ENCODE data around the gene CYSRT1.

CYSRT1 gene

GRCh38 chr9:137189297-137190295 lies 35.4 kb upstream of the CYSRT1 start:
- no peaks in the 10 kb centered on the region for H3K9me3 ChIP-seq (ENCODE audit: control insufficient read depth in 5 of 5, low read length in 5 of 5)
- H3K27me3 ChIP-seq (ENCODE audit: control insufficient read depth in 5 of 5, insufficient read depth in 4 of 5, low read length in 5 of 5) = no peaks in the 10 kb centered on the region
- H3K27ac ChIP-seq (ENCODE audit: low read depth, low read length) = peak overlapping the region; percentile 91
- peak overlapping the region; percentile 64 to 99 (median 95) for H3K4me3 ChIP-seq (ENCODE audit: low read depth in 1 of 5, low read length in 5 of 5)
- H3K4me1 ChIP-seq (ENCODE audit: control insufficient read depth in 5 of 5, insufficient read depth in 5 of 5, low read length in 5 of 5) = peaks cover 9 to 54% (median 40%) of the 10 kb centered on the region in 5 donors
- peak overlapping the region; percentile 68 to 95 (median 91) for H3K9ac ChIP-seq (ENCODE audit: low read length in 5 of 5)
- H3K36me3 ChIP-seq (ENCODE audit: control insufficient read depth in 5 of 5, insufficient read depth in 5 of 5, low read length in 5 of 5) = peaks cover 0 to 46% (median 42%) of the 10 kb centered on the region in 5 donors

GRCh38 chr9:137190315-137190856 lies 34.6 kb upstream of the CYSRT1 start:
- H3K27me3 ChIP-seq (ENCODE audit: control insufficient read depth in 5 of 5, insufficient read depth in 4 of 5, low read length in 5 of 5) = no peaks in the 10 kb centered on the region
- no peaks in the 10 kb centered on the region for H3K9me3 ChIP-seq (ENCODE audit: control insufficient read depth in 5 of 5, low read length in 5 of 5)
- no peak overlapping the region for H3K27ac ChIP-seq (ENCODE audit: low read depth, low read length)
- H3K9ac ChIP-seq (ENCODE audit: low read length in 5 of 5) = peak overlapping the region in 1 of 5 donors; percentile 95
- no peak overlapping the region for H3K4me3 ChIP-seq (ENCODE audit: low read depth in 1 of 5, low read length in 5 of 5)
- peaks cover 9 to 48% (median 40%) of the 10 kb centered on the region in 5 donors for H3K4me1 ChIP-seq (ENCODE audit: control insufficient read depth in 5 of 5, insufficient read depth in 5 of 5, low read length in 5 of 5)
- peaks cover 0 to 38% (median 35%) of the 10 kb centered on the region in 5 donors for H3K36me3 ChIP-seq (ENCODE audit: control insufficient read depth in 5 of 5, insufficient read depth in 5 of 5, low read length in 5 of 5)

- Histone ChIP-seq H3K9me3 (ENCODE audit: control insufficient read depth in 5 of 5, low read length in 5 of 5) (no peaks in the 10 kb centered on the region), H3K4me3 (ENCODE audit: low read depth in 1 of 5, low read length in 5 of 5) (no peak overlapping the region), H3K27ac (ENCODE audit: low read depth, low read length) (no peak overlapping the region), H3K36me3 (ENCODE audit: control insufficient read depth in 5 of 5, insufficient read depth in 5 of 5, low read length in 5 of 5) (peaks cover 0 to 30% (median 27%) of the 10 kb centered on the region in 5 donors), H3K9ac (ENCODE audit: low read length in 5 of 5) (no peak overlapping the region), H3K4me1 (ENCODE audit: control insufficient read depth in 5 of 5, insufficient read depth in 5 of 5, low read length in 5 of 5) (peaks cover 9 to 43% (median 34%) of the 10 kb centered on the region in 5 donors), H3K27me3 (ENCODE audit: control insufficient read depth in 5 of 5, insufficient read depth in 4 of 5, low read length in 5 of 5) (no peaks in the 10 kb centered on the region)
These were observed 33.7 kb upstream of the CYSRT1 start for GRCh38 chr9:137191245-137191644.

DNA sequence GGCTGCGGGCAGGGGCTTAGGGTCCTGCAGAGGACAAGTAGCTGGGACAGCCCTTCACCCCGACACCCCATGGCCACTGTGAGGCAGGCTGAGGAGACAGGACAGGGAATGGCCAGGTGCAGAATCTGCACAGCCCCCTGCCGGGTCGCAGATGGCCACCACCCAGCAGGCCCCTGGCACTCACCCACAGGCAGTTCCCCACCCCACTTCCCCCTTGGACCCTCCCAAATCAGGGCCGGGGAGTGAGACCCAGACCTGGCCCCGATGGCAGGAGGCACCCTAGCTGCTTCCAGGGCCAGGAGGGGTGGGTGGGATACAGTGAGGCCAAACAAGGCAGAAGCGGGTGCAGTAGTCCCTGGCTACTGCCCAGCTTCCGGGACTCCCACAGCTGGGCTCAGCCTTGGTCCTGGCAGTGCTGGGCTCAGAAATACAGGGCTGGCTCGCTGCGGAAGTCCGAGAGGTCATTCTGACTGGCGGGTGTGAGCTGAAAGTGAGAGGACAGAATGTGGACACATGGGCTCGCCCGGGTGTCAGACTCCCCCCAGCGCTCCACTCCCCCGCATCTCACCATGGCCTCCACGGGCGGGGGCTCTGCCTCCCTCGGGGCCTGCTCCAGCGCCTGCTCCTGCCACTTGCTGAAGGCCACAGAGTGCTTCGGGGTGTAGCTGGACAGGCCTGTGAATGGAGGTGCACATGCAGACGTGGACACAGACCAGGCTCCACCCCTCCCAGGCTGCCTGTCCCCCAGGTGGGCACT lies 33.1 kb upstream of the CYSRT1 start:
- no peaks in the 10 kb centered on the region for H3K9me3 ChIP-seq (ENCODE audit: control insufficient read depth in 5 of 5, low read length in 5 of 5)
- no peak overlapping the region for H3K27ac ChIP-seq (ENCODE audit: low read depth, low read length)
- H3K4me1 ChIP-seq (ENCODE audit: control insufficient read depth in 5 of 5, insufficient read depth in 5 of 5, low read length in 5 of 5) = peaks cover 9 to 37% (median 27%) of the 10 kb centered on the region in 5 donors
- peaks cover 0 to 27% (median 25%) of the 10 kb centered on the region in 5 donors for H3K36me3 ChIP-seq (ENCODE audit: control insufficient read depth in 5 of 5, insufficient read depth in 5 of 5, low read length in 5 of 5)
- H3K4me3 ChIP-seq (ENCODE audit: low read depth in 1 of 5, low read length in 5 of 5) = no peak overlapping the region
- no peaks in the 10 kb centered on the region for H3K27me3 ChIP-seq (ENCODE audit: control insufficient read depth in 5 of 5, insufficient read depth in 4 of 5, low read length in 5 of 5)
- no peak overlapping the region for H3K9ac ChIP-seq (ENCODE audit: low read length in 5 of 5)

DNA sequence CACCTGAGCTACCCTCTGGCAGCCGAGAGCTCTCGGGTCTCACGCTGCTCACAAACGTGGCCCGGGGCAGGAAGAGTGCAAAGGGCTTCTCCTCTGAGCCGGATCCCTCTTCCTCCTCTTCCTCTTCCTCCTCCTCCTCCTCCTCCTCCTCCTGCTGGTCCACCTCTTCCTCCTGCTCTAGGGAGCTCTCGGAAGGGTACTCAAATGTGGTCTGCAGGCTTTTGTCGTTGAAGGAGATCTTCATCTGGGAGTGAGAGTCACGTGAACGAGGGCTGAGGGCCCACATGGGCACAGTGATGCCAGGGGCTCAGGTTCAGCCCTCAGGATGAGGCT lies 32.6 kb upstream of the CYSRT1 start:
- H3K36me3 ChIP-seq (ENCODE audit: control insufficient read depth in 5 of 5, insufficient read depth in 5 of 5, low read length in 5 of 5) = peaks cover 0 to 25% (median 25%) of the 10 kb centered on the region in 5 donors
- H3K4me1 ChIP-seq (ENCODE audit: control insufficient read depth in 5 of 5, insufficient read depth in 5 of 5, low read length in 5 of 5) = peaks cover 4 to 33% (median 22%) of the 10 kb centered on the region in 5 donors
- no peaks in the 10 kb centered on the region for H3K9me3 ChIP-seq (ENCODE audit: control insufficient read depth in 5 of 5, low read length in 5 of 5)
- no peak overlapping the region for H3K9ac ChIP-seq (ENCODE audit: low read length in 5 of 5)
- H3K4me3 ChIP-seq (ENCODE audit: low read depth in 1 of 5, low read length in 5 of 5) = no peak overlapping the region
- H3K27ac ChIP-seq (ENCODE audit: low read depth, low read length) = no peak overlapping the region
- no peaks in the 10 kb centered on the region for H3K27me3 ChIP-seq (ENCODE audit: control insufficient read depth in 5 of 5, insufficient read depth in 4 of 5, low read length in 5 of 5)

DNA sequence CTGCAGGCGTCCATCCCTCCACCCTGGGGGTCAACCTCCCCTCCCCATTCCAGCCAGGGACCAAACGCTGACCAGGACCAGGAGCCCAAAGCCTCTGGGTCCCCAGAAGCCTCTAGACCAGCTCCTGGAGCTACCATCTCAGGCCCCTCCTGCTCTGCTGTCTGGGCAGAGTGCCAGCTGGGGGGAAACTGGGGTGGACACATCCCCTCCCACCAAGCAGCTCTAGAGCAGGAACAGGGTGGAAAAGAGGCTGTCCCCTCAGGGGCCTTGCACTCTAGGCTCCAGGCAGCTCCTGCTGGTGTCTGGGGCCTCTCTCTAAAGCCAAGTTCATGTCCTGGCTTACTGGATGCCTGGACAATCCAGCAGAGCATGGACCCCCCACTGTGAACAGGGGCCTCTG lies 32.1 kb upstream of the CYSRT1 start:
- Histone ChIP-seq H3K36me3 (ENCODE audit: control insufficient read depth in 5 of 5, insufficient read depth in 5 of 5, low read length in 5 of 5) (peaks cover 0 to 25% (median 25%) of the 10 kb centered on the region in 5 donors), H3K27me3 (ENCODE audit: control insufficient read depth in 5 of 5, insufficient read depth in 4 of 5, low read length in 5 of 5) (no peaks in the 10 kb centered on the region), H3K27ac (ENCODE audit: low read depth, low read length) (no peak overlapping the region), H3K9me3 (ENCODE audit: control insufficient read depth in 5 of 5, low read length in 5 of 5) (no peaks in the 10 kb centered on the region), H3K9ac (ENCODE audit: low read length in 5 of 5) (no peak overlapping the region), H3K4me3 (ENCODE audit: low read depth in 1 of 5, low read length in 5 of 5) (no peak overlapping the region), H3K4me1 (ENCODE audit: control insufficient read depth in 5 of 5, insufficient read depth in 5 of 5, low read length in 5 of 5) (peaks cover 0 to 33% (median 20%) of the 10 kb centered on the region in 5 donors)

GRCh38 chr9:137193771-137194170 lies 31.2 kb upstream of the CYSRT1 start:
- Histone ChIP-seq H3K27ac (ENCODE audit: low read depth, low read length) (no peak overlapping the region), H3K27me3 (ENCODE audit: control insufficient read depth in 5 of 5, insufficient read depth in 4 of 5, low read length in 5 of 5) (no peaks in the 10 kb centered on the region), H3K4me1 (ENCODE audit: control insufficient read depth in 5 of 5, insufficient read depth in 5 of 5, low read length in 5 of 5) (peaks cover 0 to 37% (median 24%) of the 10 kb centered on the region in 5 donors), H3K9me3 (ENCODE audit: control insufficient read depth in 5 of 5, low read length in 5 of 5) (no peaks in the 10 kb centered on the region), H3K36me3 (ENCODE audit: control insufficient read depth in 5 of 5, insufficient read depth in 5 of 5, low read length in 5 of 5) (peaks cover 0 to 25% (median 25%) of the 10 kb centered on the region in 5 donors), H3K9ac (ENCODE audit: low read length in 5 of 5) (no peak overlapping the region), H3K4me3 (ENCODE audit: low read depth in 1 of 5, low read length in 5 of 5) (no peak overlapping the region)

DNA sequence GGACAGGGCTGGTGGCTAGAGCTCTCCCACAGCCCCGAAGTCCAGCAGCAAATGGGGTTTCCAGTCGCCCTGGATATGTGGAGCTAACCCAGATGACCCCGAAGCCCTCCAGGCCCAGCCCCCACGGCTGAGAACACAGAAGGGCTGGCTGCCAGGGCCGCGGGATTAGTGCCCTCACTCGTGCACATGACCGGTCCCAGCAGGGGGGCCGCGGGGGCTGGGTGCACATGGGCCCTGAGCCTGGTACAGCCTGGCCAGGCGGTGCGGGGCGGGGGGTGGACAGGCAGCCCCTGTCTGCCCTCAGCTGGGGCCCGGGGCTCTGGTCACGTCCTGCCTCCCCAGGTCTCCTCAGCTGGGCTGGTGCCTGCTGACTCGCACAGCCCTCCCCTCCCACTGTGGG lies 30.6 kb upstream of the CYSRT1 start:
- Histone ChIP-seq H3K4me1 (ENCODE audit: control insufficient read depth in 5 of 5, insufficient read depth in 5 of 5, low read length in 5 of 5) (peaks cover 0 to 38% (median 25%) of the 10 kb centered on the region in 5 donors), H3K4me3 (ENCODE audit: low read depth in 1 of 5, low read length in 5 of 5) (no peak overlapping the region), H3K27me3 (ENCODE audit: control insufficient read depth in 5 of 5, insufficient read depth in 4 of 5, low read length in 5 of 5) (no peaks in the 10 kb centered on the region), H3K36me3 (ENCODE audit: control insufficient read depth in 5 of 5, insufficient read depth in 5 of 5, low read length in 5 of 5) (peaks cover 0 to 25% (median 25%) of the 10 kb centered on the region in 5 donors), H3K9ac (ENCODE audit: low read length in 5 of 5) (no peak overlapping the region), H3K27ac (ENCODE audit: low read depth, low read length) (no peak overlapping the region), H3K9me3 (ENCODE audit: control insufficient read depth in 5 of 5, low read length in 5 of 5) (no peaks in the 10 kb centered on the region)

GRCh38 chr9:137194909-137195308 lies 30.1 kb upstream of the CYSRT1 start:
- peaks cover 0 to 23% (median 22%) of the 10 kb centered on the region in 5 donors for H3K36me3 ChIP-seq (ENCODE audit: control insufficient read depth in 5 of 5, insufficient read depth in 5 of 5, low read length in 5 of 5)
- H3K9ac ChIP-seq (ENCODE audit: low read length in 5 of 5) = no peak overlapping the region
- no peak overlapping the region for H3K4me3 ChIP-seq (ENCODE audit: low read depth in 1 of 5, low read length in 5 of 5)
- peaks cover 0 to 38% (median 25%) of the 10 kb centered on the region in 5 donors for H3K4me1 ChIP-seq (ENCODE audit: control insufficient read depth in 5 of 5, insufficient read depth in 5 of 5, low read length in 5 of 5)
- H3K27ac ChIP-seq (ENCODE audit: low read depth, low read length) = no peak overlapping the region
- no peaks in the 10 kb centered on the region for H3K9me3 ChIP-seq (ENCODE audit: control insufficient read depth in 5 of 5, low read length in 5 of 5)
- H3K27me3 ChIP-seq (ENCODE audit: control insufficient read depth in 5 of 5, insufficient read depth in 4 of 5, low read length in 5 of 5) = no peaks in the 10 kb centered on the region
